Hematopoietic multipotent progenitor cell treated with erythropoietin and hydrocortisone succinate and interleukin-3 and kit ligand, for 8 days (in vitro differentiated cells): ENCODE measurements around the gene LONP2.
"Not testable (repeated sequence)": the region's sequence is repeated elsewhere in the genome, so short reads cannot be mapped to it uniquely, and the experiment has no call there.

Experiments
- DNase-seq: peaks from one replicate; pipeline ENCODE4 v3.0.0-alpha.2; 2015

The LONP2 gene

DNA sequence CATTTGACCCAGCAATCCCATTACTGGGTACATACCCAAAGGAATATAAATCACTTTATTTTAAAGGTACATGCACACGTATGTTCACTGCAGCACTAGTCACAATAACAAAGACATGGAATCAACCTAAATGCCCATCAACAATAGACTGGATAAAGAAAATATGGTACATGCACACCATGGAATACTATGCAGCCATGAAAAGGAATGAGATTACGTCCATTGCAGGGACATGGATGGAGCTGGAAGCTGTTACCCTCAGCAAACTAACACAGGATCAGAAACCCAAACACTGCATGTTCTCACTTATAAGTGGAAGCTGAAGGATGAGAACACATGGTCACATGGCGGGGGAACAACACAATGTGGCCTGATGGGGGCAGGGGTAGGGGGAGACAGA lies 4.0 kb upstream of the LONP2 start:
- DNase-seq, result not testable (repeated sequence)

DNA sequence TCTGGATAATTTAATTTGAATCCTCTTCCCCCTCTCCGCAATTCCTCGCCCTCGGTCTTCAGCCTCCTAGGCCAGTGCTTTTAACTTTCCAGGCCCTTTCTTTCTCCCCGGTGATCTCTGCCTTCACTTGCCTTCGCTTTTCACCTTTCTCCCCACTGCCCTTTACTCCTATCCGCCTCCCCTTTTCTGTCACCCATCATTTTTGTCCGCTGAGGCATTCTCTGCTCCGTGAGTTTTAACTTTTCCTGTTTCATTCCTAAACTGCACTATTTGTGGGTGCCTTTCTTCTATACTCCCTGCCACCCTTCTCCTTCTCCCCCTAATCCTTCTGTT lies 729 bp downstream of the LONP2 start:
- DNase-seq, result no peak

DNA sequence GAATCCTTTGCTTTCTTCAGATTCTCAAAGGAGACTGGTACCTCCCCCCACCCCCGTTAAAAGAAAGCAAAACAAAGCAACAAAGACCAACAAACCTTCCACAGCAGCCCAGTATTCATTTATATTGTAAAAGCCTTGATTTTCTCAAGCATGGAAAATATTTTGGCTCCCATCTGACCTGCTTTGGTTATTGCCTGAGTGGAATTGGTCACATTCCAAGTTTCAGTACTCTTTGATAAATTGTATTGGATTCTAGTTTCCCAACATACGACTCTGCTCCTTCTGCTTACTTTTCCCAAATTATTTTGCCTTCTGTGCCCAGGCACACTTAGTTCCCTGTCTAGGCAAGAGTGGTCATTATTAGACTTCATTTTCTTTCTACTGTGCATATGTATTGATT lies 2.0 kb downstream of the LONP2 start:
- no peak for DNase-seq

GRCh38 chr16:48247311-48247710 lies 3.2 kb downstream of the LONP2 start, which contains the start of gene ABCC11:
ABCC11 (minus strand) TSS chr16:48247539; CDS start chr16:48231921, 15,618 bp downstream.
- no peak for DNase-seq

DNA sequence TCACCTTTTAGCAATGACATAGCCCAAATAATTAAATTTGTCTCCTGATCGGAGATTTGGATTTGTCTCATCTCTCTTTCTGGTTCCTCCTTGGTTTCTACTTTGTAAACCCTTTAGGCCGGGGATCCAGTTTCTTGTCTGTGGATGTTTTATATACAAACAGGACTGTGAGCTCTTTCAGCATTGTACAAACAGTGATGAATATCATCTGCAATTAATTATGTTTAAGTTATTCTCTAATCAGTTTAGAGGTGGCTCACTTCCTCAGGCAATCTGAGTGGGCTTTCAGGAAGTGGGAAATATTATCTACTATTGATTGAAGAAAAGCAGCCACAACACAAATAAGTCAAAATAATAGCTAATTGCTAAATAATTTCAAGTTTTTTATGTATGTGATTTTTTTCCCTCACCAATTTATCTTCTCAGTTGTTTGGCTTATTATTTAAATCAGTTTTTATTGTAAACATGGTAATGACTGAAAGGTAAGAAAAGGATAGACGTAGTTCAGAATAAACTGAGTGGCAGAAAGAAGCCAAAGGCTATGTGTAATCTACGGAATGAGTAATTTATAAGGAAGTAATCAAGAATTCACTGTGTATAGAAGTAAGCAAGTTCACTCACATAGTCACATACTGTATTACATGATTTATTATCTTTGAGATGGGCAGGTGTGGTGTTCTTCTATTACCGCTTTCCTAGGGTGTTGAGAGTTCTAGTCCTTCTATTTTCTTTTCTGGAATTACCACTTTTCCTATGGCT lies 6.6 kb downstream of the LONP2 start:
- DNase-seq, result no peak

DNA sequence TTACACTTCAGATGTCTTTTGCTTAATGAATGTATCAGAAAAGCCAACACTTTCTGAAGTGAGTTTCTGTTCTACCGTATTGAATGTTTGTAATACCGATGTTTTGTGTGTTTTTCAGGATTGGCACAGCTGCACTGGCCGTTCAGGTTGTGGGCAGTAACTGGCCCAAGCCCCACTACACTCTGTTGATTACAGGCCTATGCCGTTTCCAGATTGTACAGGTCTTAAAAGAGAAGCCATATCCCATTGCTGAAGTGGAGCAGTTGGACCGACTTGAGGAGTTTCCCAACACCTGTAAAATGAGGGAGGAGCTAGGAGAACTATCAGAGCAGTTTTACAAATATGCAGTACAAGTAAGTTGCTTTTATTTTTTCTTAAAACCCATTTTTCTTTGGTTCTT lies 7.9 kb downstream of the LONP2 start:
- no peak for DNase-seq

DNA sequence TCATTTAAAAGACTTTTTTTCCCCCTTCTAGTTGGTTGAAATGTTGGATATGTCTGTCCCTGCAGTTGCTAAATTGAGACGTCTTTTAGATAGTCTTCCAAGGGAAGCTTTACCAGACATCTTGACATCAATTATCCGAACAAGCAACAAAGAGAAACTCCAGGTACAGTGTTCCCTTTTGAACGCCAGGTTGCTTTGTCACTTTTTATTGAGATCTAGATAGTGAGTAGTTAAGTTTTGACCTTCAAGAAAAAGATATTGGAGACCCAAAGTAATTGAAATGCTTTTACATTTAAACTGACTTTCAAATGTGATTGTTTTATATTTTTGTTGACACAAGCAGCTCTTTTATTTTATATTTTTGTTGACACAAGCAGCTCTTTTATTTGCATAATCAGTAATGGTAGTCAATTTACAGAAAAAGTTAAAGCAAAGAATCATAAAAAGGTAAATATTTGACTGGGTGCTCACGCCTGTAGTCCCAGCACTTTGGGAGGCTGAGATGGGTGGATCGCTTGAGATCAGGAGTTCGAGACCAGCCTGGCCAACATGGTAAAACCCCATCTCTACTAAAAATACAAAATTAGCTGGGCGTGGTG lies 12.6 kb downstream of the LONP2 start:
- DNase-seq, result no peak

- no peak for DNase-seq
Observed at GRCh38 chr16:48261569-48261968, 17.5 kb downstream of the LONP2 start.

DNA sequence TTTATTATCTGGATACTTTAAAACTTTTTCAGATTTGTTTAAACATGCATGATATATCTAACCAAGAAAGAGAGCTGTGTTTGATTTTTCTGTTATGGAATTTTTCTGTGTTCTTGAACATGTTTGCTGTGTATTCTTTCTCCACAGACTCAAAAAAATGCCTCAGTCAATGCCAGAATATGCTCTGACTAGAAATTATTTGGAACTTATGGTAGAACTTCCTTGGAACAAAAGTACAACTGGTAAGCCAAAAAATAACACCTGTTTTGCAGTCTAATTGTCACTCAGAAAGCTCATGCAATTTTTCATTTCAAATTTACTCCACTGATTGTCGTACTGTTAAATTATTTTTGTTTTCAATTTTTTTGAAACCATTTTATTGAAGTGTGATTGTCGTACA lies 18.5 kb downstream of the LONP2 start:
- no peak for DNase-seq

DNA sequence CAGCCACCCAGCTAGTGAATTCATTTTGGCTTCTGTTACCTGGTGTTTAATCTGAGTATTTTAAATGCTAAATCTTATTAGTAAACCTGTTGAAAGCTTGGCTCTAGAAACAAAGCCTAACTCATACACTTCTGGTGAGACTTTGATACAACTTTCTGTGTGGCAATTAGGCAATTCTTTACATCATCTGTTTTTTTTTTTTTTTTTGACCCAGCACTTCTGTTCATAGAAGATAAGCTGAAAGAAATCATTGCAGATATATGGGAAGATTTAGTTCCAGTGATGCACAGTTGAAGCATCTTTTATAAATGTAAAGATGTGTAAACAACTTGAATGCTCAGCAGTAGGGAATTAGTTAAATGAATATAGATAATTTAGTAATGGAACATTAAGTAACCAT lies 24.9 kb downstream of the LONP2 start:
- peak; percentile 20 for DNase-seq

DNA sequence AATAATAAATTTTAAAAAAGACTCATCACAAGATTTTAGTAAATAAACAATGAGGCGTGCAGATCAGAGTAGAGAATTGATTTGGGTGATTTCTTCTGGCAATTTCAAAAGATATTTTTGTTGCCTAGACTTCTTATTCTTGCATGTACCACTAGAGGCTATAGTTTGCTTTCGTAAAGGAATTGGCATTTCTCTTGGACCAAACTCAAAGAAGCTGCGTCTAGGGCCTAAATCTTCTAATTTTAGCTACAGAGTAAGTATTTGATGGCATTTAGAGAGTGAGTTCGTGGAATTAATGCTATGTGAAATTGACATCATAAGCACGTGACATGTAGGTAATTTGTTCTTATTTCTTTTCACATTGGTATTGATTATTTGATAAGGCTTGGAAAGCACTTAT lies 27.6 kb downstream of the LONP2 start:
- DNase-seq, result no peak

DNA sequence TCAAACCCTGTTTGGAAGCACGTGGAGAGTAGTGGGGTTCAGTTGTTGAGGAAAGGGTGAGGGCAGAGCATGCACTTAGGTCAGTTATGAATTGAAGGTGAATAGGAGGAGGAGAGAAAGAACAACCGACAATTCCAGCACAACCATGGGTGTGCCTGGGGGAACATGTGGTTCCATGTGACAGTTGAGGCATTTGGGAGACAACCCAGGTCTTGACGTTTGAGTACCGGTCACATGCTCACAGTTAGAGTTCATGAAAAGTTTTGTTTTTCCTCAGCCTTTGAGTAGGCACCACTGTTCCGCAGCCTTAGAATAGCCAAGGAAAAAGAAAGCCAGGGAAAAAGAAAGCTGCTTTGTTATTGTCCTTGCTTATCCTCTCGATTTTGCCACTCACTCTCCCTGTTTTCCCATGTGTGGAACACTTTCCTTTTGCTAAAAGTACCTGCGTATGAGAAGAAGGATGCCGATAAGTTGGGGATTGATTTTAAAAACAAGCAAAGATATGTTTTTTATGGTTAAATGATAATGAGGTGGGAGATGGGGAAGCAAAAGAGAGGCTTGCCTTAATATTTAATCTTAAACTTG lies 28.8 kb downstream of the LONP2 start:
- DNase-seq, result no peak

DNA sequence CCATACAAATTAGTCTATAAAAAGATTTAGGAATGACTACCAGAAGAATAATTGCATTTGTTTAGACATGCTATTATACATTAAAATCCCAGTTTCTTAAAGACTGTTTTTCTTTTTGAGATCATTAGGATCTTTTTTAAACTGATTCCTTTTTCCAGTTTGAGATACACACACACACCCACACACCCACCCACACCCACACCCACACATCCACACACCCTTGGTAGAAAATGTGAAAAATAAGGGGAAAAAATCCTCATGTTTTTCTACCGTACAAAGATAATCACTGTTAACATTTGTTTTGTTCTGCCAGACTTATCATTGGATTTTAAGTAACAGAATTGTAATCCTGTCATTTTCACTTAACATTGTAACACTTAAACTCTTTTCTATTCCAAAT lies 30.4 kb downstream of the LONP2 start:
- DNase-seq, result no peak

DNA sequence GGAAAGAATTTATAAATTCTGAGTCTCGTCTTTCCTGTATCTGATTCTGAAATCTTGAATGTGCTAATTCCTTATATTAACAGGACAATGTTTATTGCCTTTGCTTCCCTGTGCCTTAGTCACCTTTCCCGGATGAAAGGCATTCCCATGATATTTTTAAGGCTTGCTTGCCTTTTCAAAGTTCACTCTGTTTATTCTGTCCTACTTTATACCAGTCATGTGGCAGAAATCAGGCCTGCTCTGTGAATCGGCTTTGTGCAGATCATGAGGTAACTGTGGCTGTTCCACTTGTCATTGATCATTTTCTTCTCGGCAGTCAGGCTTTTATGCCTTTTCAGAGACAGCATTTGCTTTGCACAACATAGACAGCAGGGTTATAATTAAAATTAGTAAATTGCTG lies 32.0 kb downstream of the LONP2 start:
- no peak for DNase-seq

DNA sequence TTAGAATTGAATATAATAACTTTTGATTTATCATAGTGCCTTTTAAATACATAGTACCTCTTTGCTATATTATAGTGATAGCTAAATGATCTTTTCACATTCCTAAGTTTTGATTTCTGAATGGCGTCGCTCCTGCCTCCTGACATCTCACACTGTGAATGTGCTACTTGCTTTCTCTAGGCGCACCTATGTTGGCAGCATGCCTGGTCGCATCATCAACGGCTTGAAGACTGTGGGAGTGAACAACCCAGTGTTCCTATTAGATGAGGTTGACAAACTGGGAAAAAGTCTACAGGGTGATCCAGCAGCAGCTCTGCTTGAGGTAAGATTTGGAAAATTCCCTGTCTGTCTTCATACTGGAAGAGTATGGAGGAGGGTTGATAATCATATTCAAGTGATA lies 33.1 kb downstream of the LONP2 start:
- DNase-seq, result no peak

- no peak for DNase-seq
Observed at GRCh38 chr16:48279199-48279598, 35.1 kb downstream of the LONP2 start.

GRCh38 chr16:48280546-48280945 lies 36.4 kb downstream of the LONP2 start:
- DNase-seq, result no peak

GRCh38 chr16:48282636-48283263 lies 38.6 kb downstream of the LONP2 start:
- DNase-seq, result no peak

GRCh38 chr16:48284772-48285409 lies 40.8 kb downstream of the LONP2 start:
- DNase-seq, result no peak

- no peak for DNase-seq
Observed at GRCh38 chr16:48287239-48287638, 43.1 kb downstream of the LONP2 start.

DNA sequence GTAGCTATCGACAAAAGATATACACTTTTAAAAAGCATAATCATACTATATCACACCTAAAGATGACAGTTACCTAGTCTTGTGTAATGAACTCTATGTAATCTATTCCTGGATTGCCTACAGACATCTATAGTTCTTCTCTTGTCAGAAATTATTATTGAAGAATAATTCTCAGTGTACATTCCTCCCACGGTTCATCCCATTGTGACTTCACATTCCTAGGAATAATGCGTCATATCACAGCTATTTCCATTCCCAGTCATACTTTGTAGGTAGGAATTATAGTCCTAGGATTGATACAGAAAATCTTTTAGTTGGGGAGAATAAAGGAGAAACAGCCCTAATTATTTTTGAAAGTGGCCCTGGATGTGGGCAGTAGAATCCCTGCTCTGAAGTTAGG lies 47.2 kb downstream of the LONP2 start:
- no peak for DNase-seq

- no peak for DNase-seq
Observed at GRCh38 chr16:48291754-48292153, 47.7 kb downstream of the LONP2 start.

- DNase-seq, result no peak
Observed at GRCh38 chr16:48292452-48292851, 48.4 kb downstream of the LONP2 start.

- DNase-seq, result no peak
Observed at GRCh38 chr16:48294724-48295123, 50.6 kb downstream of the LONP2 start.
